HL-60 (cell line): ENCODE data around the gene WDR26.
"Not testable (repeated sequence)": the region's sequence is repeated elsewhere in the genome, so short reads cannot be mapped to it uniquely, and the experiment has no call there.

Experiments
- DNase-seq, 2 experiments: peaks; one replicate each; pipeline ENCODE4 v3.0.0-alpha.2; 2010 to 2020; ENCODE audit warnings: low read depth in 1 of 2, low spot score in 1 of 2
- H3K27ac ChIP-seq: fragments of 250-450 bp; sonication (Bioruptor Pico); replicated peaks from 2 replicates; pipeline ENCODE4 v1.5.1; 2020; ENCODE audit warnings: mild to moderate bottlenecking, moderate library complexity
- H3K27me3 ChIP-seq: fragments of 250-450 bp; sonication (Bioruptor Pico); 2 replicates; pipeline ENCODE4 v1.5.1; 2021; ENCODE audit warnings: mild to moderate bottlenecking, moderate library complexity; ENCODE audit not compliant: insufficient read depth, poor library complexity, severe bottlenecking
- H3K4me3 ChIP-seq: replicated peaks from 2 replicates; pipeline ENCODE4 v1.5.1; 2011; ENCODE audit warnings: mild to moderate bottlenecking, control low read depth, low read length; ENCODE audit not compliant: insufficient read depth
- GABPA ChIP-seq: IDR thresholded peaks from 2 replicates; pipeline ENCODE4 v1.6.1; 2012; ENCODE audit warnings: low read depth
- POLR2AphosphoS5 ChIP-seq: IDR thresholded peaks from 2 replicates; pipeline ENCODE4 v1.6.1; 2012; ENCODE audit warnings: low read depth
- SPI1 ChIP-seq: IDR thresholded peaks from 2 replicates; pipeline ENCODE4 v1.6.1; 2012; ENCODE audit warnings: low read depth, mild to moderate bottlenecking, borderline replicate concordance
- long read RNA-seq: library from polyadenylated mRNA; unstranded; transcript quantifications from one replicate; pipeline ENCODE4 v2.0.0, GENCODE V29; 2020
- TF ChIP-seq, protein P1 (sequence below): IDR thresholded peaks from one replicate; pipeline ENCODE4 v1.5.1; 2011; ENCODE audit warnings: low read length, control low read depth, inconsistent platforms; ENCODE audit not compliant: insufficient read depth
- TF ChIP-seq, protein P2 (sequence below): IDR thresholded peaks from 2 replicates; pipeline ENCODE4 v1.6.1; 2012; ENCODE audit warnings: low read depth; ENCODE audit not compliant: insufficient replicate concordance

WDR26 gene
- long read RNA-seq, partial matches to known transcripts = 3 of 7 reads
- long read RNA-seq, other reads (novel, unspliced or antisense) = 4 of 7 reads

DNA sequence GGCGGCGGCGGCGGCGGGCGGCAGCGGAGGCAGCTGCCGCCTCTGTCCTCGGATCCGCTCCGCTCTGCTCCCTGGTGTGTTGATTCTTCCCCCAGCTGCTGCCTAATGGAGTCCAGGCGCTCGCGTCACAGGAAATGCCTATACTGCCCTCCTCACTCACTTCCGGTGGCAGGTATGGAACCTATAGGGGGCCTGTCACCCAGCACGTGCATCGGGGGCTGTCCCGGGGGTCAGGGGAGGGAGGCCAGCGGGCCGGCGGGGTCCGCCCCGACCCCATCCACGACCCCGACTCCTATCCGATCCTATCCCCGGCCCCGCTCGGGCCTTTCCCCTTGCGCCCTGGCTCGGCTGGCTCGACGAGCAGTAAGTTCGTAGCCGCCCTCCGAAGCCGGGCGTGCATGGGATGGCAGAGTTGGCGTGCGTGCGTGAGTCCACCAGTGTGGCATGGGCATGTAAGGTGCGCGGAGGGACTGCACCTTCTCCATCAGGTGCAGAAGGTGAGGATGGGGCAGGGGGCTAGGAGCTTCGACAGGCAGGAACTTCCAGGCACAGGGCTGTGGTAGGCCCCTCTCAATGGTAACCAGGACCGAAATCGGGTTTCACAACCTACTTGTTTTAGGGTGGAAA is at the start of gene WDR26:
WDR26 (minus strand) TSS at position 107 of the 627 bp plus-strand sequence.
- peak; percentile 90 for TF ChIP-seq GABPA
- TF ChIP-seq SPI1 = no peak
- peak; percentile 65; the same call in 1 of the 2 replicates for TF ChIP-seq POLR2AphosphoS5
- TF ChIP-seq, protein P1, sequence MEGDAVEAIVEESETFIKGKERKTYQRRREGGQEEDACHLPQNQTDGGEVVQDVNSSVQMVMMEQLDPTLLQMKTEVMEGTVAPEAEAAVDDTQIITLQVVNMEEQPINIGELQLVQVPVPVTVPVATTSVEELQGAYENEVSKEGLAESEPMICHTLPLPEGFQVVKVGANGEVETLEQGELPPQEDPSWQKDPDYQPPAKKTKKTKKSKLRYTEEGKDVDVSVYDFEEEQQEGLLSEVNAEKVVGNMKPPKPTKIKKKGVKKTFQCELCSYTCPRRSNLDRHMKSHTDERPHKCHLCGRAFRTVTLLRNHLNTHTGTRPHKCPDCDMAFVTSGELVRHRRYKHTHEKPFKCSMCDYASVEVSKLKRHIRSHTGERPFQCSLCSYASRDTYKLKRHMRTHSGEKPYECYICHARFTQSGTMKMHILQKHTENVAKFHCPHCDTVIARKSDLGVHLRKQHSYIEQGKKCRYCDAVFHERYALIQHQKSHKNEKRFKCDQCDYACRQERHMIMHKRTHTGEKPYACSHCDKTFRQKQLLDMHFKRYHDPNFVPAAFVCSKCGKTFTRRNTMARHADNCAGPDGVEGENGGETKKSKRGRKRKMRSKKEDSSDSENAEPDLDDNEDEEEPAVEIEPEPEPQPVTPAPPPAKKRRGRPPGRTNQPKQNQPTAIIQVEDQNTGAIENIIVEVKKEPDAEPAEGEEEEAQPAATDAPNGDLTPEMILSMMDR = no peak
- TF ChIP-seq, protein P2, sequence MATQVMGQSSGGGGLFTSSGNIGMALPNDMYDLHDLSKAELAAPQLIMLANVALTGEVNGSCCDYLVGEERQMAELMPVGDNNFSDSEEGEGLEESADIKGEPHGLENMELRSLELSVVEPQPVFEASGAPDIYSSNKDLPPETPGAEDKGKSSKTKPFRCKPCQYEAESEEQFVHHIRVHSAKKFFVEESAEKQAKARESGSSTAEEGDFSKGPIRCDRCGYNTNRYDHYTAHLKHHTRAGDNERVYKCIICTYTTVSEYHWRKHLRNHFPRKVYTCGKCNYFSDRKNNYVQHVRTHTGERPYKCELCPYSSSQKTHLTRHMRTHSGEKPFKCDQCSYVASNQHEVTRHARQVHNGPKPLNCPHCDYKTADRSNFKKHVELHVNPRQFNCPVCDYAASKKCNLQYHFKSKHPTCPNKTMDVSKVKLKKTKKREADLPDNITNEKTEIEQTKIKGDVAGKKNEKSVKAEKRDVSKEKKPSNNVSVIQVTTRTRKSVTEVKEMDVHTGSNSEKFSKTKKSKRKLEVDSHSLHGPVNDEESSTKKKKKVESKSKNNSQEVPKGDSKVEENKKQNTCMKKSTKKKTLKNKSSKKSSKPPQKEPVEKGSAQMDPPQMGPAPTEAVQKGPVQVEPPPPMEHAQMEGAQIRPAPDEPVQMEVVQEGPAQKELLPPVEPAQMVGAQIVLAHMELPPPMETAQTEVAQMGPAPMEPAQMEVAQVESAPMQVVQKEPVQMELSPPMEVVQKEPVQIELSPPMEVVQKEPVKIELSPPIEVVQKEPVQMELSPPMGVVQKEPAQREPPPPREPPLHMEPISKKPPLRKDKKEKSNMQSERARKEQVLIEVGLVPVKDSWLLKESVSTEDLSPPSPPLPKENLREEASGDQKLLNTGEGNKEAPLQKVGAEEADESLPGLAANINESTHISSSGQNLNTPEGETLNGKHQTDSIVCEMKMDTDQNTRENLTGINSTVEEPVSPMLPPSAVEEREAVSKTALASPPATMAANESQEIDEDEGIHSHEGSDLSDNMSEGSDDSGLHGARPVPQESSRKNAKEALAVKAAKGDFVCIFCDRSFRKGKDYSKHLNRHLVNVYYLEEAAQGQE = no peak
- H3K4me3 ChIP-seq = peak within 1 kb of the TSS; percentile 91
- H3K27ac ChIP-seq = peak within 1 kb of the TSS; percentile 91
- no peaks in the 10 kb centered on the region for H3K27me3 ChIP-seq
- peak; percentile 61 to 91 for DNase-seq

DNA sequence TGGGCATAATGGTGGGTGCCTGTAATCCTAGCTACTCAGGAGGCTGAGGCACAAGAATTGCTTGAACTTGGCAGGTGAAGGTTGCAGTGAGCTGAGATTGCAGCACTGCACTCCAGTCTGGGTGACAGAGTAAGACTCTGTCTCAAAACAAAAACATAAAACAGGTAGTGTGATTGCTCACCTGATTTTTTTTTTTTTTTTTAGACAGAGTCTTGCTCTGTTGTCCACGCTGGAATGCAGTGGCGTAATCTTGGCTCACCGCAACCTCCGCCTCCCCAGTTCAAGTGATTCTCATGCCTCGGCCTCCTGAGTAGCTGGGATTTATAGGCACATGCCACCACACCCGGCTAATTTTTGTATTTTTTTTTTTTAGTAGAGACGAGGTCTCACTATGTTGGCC is 48.6 kb upstream of the WDR26 start:
- not testable (repeated sequence) for H3K4me3 ChIP-seq, H3K27me3 ChIP-seq, H3K27ac ChIP-seq, DNase-seq

DNA sequence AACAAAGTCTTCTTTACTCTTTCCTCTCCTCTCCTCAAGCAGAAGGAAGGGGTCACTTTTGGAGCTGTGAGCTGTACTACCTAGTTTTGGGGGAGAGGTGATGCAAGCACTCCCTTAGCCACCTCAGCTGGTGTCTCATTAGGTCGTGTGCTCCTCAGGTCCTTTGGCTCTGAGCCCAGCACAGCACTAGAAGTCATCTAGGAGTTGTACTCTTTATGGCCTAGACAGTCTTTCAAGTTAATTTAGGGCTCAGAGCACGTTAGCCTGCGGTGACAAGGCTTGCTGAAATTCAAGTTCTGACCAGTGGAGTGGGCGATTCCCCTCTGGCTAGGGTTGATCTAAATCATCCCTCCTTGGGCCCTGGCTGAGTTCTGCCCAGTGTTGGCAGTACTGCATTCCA is 48.0 kb upstream of the WDR26 start:
- TF ChIP-seq POLR2AphosphoS5 (no peak), GABPA (no peak), SPI1 (no peak)
- TF ChIP-seq, protein P1 = no peak
- TF ChIP-seq, protein P2 = no peak
- no peak overlapping the region for H3K4me3 ChIP-seq
- H3K27me3 ChIP-seq = no peaks in the 10 kb centered on the region
- H3K27ac ChIP-seq = no peak overlapping the region
- DNase-seq = no peak

DNA sequence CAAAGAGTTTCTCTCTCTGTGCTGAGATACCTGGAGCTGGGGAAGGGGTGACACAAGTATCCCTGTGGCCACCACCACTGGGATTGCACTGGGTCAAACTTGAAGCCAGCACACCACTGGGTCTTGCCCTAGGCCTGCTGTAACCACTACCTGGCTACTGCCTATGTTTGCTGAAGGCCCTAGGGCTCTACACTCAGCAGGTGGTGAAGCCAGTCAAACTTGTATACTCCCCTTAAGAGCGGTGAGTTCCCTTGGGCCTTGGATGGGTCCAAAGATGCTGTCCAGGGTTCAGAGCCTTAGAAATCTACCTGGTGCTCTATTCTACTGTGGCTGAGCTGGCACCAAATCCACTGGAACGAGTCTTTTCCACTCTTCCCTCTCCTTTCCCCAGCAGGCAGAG is 47.0 kb upstream of the WDR26 start:
- Histone ChIP-seq H3K27ac (no peak overlapping the region), H3K4me3 (no peak overlapping the region), H3K27me3 (no peaks in the 10 kb centered on the region)
- DNase-seq = no peak
- TF ChIP-seq, protein P1 = no peak
- TF ChIP-seq GABPA (no peak), SPI1 (no peak), POLR2AphosphoS5 (no peak)
- TF ChIP-seq, protein P2 = no peak

DNA sequence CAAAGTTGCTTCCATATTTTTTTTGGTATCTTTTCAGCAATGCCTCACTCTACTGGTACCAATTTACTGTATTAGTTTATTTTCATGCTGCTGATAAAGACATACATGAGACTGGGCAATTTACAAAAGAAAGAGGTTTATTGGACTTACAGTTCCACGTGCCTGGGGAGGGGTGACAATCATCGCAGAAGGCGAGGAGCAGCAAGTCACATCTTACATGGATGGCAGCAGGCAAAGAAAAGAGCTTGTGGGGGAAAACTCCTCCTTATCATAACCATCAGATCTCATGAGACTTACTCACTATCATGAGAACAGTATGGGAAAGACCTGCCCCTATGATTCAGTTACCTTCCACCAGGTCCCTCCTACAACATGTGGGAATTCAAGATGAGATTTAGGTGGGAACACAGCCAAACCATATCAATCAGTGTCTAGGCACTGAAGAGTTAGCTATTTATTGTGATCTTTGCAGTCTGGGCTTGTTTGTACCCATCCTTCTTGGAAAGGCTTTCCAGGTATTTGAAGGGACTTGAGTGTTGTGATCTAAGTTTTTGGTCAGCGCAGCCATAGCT is 46.4 kb upstream of the WDR26 start:
- not testable (repeated sequence) for H3K4me3 ChIP-seq, H3K27me3 ChIP-seq, DNase-seq, H3K27ac ChIP-seq

DNA sequence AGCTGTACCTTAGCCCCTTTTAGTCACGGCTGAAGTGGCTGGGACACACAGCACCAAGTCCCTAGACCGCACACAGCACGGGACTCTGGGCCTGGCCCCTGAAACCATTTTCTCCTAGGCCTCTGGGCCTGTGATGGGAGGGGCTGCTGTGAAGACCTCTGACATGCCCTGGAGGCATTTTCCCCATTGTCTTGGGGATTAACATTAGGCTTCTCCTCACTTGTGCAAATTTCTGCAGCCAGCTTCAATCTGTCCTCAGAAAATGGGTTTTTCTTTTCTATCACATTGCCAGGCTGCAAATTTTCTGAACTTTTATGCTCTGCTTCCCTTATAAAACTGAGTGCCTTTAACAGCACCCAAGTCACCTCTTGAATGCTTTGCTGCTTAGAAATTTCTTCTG is 45.6 kb upstream of the WDR26 start:
- not testable (repeated sequence) for H3K27ac ChIP-seq

More for the DNA sequence above, 45.6 kb upstream of the WDR26 start:
- H3K27me3 ChIP-seq, DNase-seq, H3K4me3 ChIP-seq: not testable (repeated sequence)
